Stimulated activated CD8-positive, alpha-beta memory T cell treated with anti-CD3 and anti-CD28 coated beads, Interleukin-12 subunit alpha, Interleukin-12 subunit beta, amount 100 ng/mL, for 24 hours (primary cell): ENCODE measurements around the gene CHRM5.
"Not testable (repeated sequence)": the region's sequence is repeated elsewhere in the genome, so short reads cannot be mapped to it uniquely, and the experiment has no call there.

ENCODE experiments used
- DNase-seq: peaks from one replicate; pipeline ENCODE4 v3.0.0-alpha.2; 2020; ENCODE audit errors: extremely low read depth

Gene CHRM5

DNA sequence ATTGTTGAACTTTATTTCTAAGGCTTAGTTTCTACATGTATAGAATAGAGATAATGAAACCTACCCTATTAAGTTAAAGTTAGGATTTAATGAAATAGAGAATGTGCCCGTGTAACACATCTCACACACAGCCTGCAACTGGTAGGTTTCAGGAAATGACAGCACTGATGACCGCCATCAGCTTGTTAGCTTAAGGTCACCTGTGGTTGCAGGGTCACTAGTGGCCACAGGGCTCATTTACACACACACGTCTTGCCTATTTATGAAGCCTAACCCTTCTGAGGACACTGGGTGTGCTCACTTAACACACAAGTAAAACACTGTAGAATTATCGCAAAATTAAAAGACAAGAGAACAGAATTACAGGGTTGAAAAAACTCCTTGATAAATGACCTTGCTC, 20.1 kb downstream of the CHRM5 start:
- no peak for DNase-seq

DNA sequence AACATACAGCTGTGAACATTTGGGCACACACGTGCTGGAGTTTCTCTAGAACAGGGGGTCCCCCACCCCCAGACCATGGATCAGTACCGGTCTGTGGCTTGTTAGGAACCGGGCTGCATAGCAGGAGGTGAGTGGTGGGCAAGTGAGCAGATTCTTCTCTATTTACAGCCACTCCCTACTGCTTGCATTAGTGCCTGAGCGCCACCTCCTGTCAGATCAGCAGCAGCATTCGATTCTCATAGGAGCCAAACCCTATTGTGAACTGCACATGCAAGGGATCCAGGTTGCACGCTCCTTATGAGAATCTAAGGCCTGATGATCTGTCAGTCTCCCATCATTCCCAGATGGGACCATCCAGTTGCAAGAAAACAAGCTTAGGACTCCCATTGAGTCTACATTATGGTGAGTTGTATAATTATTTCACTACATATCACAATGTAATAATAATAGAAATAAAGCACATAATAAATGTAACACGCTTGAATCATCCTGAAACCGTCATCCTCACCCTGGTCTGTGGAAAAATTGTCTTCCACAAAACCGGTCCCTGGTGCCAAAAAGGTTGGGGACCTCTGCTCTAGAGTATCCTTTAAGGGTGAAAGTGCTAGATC, 25.8 kb downstream of the CHRM5 start:
- DNase-seq = no peak

DNA sequence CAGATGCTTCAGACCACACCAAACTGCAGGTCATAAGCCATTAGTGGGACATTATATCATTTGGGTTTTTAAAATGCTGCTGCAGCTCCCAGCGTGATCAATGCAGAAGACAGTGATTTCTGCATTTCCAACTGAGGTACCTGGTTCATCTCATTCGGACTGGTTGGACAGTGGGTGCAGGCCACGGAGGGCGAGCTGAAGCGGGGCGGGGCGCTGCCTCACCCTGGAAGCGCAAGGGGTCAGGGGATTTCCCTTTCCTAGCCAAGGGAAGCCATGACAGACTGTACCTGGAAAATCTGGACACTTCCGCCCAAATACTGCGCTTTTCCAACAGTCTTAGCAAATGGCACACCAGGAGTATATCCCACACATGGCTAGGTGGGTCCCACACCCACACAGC, 27.4 kb downstream of the CHRM5 start:
- DNase-seq = not testable (repeated sequence)

- DNase-seq = no peak
These were observed 33.2 kb downstream of the CHRM5 start for GRCh38 chr15:34001536-34001935.

DNA sequence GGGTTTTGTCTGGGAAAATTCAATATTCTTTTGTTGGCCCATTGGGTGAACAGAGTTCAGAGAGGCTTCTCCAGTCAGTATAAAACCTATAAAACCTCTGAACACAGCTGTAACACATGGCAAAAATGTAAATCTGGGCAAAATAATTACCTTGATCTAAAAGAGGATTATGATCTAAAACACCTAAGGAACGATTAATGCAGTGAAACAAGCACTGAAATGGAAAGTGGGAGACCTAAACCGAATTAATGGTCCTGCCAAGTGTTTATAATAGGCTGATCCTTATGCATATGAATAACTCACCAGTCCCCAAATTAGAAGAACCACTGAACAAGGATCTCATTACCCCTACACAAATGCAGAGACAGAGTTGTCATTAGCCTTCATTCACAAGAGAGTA, 38.1 kb downstream of the CHRM5 start:
- no peak for DNase-seq

- DNase-seq = no peak
These were observed 41.4 kb downstream of the CHRM5 start for GRCh38 chr15:34009656-34010055.

GRCh38 chr15:34010921-34011320, 42.6 kb downstream of the CHRM5 start:
- DNase-seq = no peak

- DNase-seq = no peak
These were observed 43.2 kb downstream of the CHRM5 start for GRCh38 chr15:34011481-34011880.

DNA sequence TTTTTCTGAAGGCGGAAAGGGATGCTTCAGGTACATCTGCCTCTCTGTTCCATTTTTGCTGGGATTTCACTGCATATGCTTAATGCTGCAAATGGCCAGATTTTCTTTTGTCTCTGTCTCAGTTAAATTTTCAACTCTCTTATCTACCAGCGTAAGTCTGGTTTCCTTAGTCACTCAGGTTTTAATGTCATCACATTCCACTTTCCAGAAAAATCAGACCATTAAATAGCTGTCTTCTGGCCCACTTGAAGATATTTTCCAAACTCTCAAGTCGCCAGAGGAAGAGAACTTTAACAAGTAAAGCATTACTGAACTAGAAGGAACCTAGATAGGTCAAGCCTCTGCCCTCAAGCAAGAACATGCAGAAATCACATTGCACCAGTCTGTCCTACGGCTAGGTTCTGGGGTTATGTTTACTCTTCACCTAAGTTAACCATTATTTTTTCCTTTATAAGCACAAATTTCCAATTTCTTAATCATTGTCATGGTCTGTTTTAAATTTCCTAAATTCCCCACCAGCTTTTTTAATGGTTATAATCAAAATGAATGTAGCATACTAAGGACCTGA, 44.2 kb downstream of the CHRM5 start:
- no peak for DNase-seq

DNA sequence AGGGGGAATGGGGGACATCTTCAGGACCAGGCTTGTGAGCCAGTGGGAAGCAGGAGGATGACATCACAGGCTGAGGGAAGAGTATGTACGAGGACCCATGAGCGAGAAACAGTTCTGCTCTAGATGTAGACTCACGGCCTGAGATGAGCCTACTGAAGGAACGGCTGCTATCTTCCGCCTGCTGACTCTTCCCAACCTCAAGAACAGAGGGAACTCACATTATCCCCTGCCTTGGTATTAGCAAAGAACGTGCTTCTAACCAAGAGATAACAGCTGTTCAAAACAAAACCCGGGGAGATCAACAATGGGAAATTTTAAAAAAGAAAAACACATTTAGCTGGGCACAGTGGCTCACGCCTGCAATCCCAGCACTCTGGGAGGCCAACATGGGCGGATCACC, 45.4 kb downstream of the CHRM5 start:
- DNase-seq = no peak

- DNase-seq = no peak
These were observed 46.3 kb downstream of the CHRM5 start for GRCh38 chr15:34014556-34014955.

DNA sequence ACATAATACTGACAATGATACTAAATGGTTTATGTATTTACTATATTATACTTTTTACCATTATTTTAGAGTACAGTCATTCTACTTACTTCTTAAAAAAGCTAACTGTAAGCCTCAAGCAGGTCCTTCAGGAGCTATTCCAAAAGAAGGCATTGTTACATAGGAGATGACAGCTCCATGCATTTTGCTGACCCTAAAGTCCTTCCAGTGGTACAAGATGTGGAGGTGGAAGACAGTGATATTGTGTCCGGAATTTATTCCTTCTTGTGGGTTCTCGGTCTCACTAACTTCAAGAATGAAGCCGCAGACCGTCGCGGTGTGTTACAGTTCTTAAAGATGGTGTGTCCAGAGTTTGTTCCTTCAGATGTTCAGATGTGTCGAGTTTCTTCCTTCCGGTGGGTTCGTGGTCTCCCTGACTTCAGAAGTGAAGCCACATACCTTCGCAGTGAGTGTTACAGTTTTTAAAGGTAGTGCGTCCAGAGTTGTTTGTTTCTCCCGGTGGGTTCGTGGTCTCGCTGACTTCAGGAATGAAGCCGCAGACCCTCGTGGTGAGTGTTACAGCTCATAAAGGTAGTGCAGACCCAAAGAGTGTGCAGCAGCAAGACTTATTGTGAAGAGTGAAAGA, 49.8 kb downstream of the CHRM5 start:
- no peak for DNase-seq

GRCh38 chr15:34018738-34019137, 50.4 kb downstream of the CHRM5 start:
- not testable (repeated sequence) for DNase-seq

GRCh38 chr15:34019369-34019990, 51.2 kb downstream of the CHRM5 start:
- no peak for DNase-seq

- DNase-seq = no peak
These were observed 55.6 kb downstream of the CHRM5 start for GRCh38 chr15:34023907-34024306.

- DNase-seq = no peak
These were observed 57.0 kb downstream of the CHRM5 start for GRCh38 chr15:34025252-34025651.

- no peak for DNase-seq
These were observed 59.3 kb downstream of the CHRM5 start for GRCh38 chr15:34027606-34028005.

- no peak for DNase-seq
These were observed 63.9 kb downstream of the CHRM5 start for GRCh38 chr15:34031987-34032760.

DNA sequence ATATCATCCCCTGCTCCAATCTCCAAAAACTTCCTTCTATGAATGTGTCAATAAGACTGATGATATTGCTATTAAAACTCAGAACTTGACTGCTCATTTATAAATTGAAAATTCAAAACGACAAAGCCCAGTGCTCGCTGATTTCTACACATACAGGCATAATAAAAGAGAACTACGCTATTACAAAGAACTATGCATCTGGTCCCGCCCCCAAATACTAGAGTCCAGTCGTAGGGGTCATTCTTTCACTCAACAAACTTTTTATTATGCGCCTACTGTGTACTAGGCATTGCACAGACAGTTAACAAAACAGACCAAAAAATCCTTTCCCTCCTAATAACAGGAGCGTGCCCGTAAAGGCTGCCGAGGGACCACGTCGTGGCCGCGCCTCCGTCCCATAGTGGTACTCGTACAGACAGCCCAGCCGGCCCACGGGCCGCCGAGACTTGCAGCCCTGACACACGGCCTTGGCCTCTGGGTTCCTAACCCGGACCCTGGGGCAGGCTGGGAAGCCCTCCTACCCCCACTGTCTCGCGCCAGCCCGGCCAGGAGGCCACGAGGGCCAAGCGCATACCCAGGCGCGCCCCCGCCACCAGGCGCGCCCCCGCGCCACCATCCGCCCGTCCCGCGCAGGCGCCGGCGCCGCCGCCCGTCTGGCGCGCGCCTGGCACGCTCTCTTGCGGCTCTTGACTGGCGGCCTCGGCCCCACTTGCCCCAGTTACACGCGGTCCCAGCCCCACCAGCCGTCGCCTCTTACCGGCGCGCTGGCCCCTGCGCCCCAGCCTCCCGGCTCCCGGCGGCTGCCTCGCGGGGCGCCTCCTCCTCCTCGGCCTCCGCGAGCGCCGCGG, 70.0 kb downstream of the CHRM5 start:
- DNase-seq = peak; percentile 39

DNA sequence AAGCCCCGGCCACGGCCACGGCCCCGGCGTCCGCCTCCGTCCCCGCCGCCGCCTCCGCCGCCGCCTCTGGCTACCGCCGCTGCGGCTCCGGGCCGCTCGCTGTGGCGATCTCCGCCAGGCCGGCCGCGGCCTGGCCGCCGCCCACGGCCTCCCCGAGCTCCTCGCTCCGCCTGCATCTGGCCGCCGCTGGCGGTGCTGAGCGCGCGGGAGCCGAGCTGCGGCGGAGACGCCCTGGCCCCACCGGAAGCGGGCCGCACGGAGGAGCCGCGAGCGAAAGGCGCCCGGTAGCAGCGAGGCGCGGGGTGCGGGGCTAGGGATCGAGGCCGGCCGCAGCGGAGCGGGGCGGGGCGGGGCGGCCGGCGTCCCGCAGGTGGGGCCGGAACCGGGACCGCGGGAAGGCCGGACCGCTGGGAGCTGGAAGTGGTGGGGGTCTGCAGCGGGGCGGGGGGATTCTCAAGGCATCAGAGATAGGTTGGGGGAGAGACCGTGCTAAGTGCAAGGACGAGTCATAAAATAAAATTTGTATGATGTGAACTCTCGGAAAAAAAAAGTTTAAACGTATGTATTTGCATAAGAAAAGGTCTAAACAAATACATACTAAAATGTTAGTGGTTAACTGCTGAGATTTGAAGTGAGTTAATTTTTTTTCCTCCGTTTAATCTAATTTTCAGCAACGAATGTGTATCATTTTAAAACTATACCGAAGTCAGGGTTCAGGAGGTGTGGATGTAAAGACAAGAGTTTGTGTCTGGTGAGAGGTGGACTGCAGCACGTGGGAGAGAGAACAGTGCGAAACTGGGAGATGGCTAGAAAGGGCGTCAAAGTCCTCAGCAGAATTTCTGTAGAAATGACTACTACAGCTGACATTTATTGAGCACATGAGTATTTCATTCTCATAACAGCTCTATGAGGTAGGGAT, 70.8 kb downstream of the CHRM5 start, which contains the start of gene AVEN:
Gene AVEN, minus strand, starts transcription at position 334 of the 919 bp plus-strand sequence. Its CDS starts 158 bp downstream, at position 176.
- DNase-seq = no peak
